Left kidney (tissue), 2 donors: Measurements from ENCODE around the gene CCDC85C. TPM values are rescaled to one million over a fixed set of nuclear protein-coding genes. Genes with fewer than 3 reads are reported as not detected.

Experiments
- DNase-seq: peaks from one replicate; pipeline ENCODE4 v3.0.0-alpha.2; 2013
- polyA plus RNA-seq: library from polyadenylated mRNA; unstranded; fragments of 120-200 nt; gene quantifications from one replicate; pipeline ENCODE4 v1.2.1, GENCODE V29; 2013; ENCODE audit not compliant: insufficient read length

CCDC85C gene
- polyA plus RNA-seq, 1 donor = 24.4 TPM

DNA sequence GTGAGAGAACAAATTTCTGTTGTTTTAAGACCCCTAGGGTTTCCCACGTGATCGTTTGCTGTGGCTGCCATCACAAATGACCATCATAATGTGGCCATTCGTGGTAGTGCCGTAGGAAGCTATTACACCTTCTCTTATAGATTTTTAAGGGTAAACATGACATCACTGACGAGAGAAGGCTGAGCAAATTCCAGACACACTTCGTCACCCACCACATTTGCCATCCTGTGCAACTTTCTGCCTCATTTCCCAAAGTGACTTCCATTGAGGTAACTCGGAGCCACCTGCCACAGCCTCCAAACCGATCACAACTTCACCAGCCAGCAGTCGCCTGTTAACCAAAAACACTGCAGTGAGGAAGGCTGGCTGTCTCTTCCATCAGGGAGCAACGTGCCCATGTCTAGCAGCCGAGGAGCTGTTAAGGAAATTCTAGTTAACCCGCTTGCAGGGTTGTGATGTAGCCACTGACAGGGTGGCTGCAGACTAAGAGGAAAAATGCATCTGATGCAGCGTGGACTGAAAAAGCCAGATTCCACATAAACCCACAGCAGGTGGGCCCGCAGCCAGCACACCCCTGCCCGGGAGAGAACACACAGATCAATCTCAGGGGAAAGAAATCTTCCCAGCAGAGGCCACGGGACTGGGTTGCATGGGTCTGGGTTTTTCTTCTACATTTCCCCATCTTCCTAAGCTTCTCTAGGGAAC lies 44.6 kb downstream of the CCDC85C start:
- no peak for DNase-seq

DNA sequence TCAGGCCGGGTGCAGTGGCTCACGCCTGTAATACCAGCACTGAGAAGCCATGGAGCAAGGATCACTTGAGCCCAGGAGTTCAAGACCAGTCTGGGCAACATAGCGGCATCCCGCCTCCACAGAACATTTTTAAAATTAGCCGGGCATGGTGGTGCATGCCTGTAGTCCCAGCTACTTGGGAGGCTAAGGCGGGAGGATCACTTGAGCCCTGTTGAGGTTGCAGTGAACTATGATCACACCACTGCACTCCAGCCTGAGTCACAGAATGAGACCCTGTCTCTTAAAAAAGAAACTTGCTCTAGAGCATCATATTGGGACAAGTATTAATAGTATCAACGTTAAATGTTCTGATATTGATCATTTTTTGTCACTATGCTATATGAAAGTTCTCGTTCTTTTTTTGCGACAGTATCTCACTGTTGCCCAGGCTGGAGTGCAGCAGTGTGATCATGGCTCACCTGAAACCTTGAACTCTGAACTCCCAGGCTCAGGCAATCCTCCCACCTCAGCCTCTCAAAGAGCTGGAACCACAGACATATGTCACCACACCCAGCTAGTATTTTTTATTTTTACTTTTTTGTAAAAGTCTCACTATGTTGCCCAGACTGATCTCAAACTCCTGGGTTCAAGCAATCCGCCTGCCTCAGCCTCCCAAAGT lies 47.7 kb downstream of the CCDC85C start:
- no peak for DNase-seq

DNA sequence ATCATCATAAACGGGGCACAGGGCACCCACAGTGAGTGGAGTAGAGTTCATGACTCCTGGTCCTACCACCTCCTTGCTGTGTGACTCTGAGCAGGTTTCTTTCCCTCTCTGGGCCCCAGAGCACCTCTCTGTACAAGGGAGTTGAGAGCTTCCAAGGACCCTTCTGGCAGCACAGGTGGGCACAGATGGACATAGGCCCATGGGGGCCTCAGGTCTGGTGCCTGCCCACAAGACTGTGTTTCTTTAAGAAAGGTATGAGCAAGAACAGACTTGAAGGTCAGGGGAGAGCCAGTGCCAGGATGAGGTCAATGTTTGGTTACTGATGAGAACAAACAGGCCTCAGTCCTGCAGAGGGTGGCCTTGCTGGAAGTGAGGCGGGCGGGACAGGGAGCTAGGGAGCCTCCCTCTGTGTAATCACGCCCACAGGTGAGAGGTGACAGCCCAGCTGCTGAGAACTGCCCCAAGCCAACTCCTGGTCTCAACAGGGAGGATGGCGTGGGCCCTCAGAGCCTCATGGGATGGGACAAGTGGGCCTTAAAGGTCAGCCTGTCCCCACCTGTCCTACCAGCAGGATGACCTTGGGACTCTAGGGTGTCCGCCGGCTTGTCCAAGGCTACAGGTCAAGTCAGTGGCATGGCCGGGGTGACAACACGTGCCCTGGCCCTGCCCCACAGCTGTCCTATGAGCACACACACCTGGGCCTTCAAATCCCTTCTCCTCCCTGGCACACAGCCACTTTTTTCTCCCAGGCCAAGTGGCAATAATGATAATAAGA lies 49.1 kb downstream of the CCDC85C start:
- no peak for DNase-seq

DNA sequence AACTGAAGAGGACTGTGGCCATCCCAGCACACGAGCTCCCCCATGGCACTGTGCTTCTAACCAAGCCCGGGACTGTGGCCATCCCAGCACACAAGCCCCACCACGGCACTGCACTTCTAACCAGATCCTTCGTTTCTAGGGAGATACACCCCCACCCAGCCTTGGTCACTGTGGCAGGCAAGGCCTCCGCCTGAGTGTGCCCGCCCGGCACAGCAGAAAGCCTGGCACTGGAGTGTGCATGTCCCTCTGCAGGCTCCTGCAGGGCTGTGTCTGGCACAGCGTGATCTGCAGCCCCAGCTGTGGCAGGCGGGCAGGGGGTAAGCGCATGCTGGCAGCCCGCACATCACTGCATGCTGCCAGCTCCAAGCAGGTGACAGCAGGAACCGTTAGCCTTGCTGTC lies 49.8 kb downstream of the CCDC85C start:
- no peak for DNase-seq

DNA sequence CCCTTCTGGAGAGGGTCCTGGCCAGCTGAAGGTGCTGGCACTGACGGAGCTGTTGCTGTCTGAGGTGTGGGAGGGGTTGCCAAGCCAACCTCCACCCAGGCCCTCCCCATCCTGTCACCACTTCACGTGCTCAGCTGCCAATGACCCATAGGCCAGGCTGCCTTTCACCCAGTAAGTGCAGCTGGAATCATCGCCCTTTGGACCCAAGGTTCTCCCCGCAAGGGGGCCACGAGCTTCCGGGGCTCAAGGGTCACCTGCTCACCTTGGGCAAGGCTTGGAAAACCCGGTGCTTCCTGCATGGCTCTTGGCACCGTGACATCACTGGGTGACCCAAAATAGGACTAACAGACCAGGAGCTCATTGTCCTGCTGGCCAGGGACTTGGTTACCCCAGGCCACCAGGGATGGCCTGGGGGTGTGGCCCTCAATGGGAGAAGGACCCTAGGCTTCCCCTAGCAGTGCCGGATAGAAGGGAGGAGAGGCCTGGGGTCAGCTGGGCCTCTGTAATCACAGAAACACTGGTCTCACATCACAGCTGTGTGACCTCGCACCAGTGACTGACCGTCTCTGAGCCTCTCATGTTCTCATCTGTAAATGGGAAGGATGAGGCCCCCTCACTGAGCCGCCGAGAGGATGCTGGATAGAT lies 51.3 kb downstream of the CCDC85C start:
- no peak for DNase-seq

DNA sequence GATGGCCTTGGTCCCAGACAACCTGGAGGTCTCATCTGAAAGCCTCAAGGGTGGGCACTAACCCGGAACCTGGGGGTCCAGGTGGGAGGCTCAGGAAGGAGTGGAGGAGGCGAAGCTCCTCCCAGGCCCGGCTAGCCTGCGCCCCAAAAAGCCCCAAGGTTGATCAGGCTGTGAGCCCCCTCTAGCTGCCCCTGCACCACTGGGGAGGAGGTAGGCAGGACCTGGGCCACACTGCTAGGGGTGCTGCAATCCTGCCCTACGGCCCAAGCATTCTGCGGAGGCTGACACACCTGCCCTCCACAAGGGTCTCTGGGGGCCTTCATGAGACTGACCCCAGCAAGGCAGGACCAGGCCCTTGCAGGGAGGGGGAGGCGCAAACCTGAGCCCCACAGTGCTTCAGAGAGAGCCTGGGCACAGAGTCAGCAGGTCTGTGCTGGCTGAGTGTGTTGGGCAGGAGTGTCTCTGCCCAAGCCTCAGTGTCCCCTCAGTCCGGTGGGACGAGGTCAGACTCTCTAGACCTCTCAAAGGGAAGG lies 51.9 kb downstream of the CCDC85C start:
- DNase-seq = no peak

DNA sequence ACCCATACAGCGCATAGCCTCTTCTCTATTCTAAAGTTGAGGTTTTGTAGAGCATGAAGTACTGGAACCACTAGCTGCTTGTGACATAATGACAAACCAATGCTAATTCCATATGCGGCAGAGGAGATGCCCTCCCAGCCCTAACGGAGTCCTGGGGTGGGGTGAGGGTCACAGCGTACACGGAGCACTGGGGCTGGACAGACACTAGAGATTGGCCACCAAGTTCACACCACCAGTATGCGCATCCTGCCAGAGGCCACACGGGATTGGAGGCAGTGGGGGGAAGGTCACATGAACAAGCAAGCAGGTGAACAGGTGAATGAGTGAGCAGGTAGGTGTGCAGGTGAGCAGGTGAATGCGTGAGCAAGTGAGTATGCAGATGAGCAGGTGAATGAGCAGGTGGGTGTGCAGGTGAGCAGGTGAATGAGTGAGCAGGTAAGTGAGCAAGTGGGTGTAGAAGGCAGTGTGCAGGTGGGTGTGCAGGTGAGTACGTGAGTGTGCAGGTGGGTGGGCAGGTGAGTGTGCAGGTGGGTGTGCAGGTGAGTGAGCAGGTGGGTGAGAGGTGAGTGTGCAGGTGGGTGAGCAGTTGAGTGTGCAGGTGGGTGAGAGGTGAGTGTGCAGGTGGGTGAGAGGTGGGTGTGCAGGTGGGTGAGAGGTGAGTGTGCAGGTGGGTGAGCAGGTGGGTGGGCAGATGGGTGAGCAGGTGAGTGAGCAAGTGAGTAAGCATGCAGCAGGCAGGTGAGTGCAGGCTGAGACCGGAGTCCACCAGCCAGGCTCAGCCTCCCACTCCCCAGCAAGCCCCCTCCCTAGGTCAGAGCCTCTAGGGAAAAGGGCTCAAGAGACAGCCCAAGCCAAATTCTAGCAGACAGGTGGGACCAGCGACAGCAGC lies 52.7 kb downstream of the CCDC85C start:
- DNase-seq = no peak

DNA sequence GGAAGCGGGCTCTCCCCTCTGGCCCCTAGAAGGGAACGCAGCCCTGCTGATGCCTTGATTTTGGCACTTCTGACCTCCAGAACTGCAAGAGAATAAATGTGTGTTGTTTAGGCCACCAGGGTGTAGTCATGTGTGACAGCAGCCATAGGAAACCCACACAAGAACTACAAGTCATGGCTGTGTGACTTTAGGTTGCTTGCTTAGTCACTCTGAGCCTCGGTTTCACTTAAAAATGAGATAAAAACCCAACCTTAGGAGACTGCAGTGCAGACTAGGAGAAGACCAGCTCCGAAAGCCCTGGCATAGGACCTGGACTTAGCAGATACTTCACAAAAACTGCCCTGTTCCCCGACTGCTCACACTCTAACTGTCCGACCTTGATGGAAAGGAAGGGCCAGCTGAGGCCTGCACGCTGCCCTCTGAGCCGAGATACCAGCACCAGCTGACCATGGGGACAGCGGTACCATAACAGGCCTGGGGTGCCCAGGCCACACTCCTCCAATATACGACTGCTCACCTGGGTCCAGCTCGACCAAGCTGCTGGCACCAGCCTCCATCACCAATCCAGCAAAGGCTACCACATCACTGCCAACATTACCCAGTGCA lies 53.5 kb downstream of the CCDC85C start:
- DNase-seq = no peak

DNA sequence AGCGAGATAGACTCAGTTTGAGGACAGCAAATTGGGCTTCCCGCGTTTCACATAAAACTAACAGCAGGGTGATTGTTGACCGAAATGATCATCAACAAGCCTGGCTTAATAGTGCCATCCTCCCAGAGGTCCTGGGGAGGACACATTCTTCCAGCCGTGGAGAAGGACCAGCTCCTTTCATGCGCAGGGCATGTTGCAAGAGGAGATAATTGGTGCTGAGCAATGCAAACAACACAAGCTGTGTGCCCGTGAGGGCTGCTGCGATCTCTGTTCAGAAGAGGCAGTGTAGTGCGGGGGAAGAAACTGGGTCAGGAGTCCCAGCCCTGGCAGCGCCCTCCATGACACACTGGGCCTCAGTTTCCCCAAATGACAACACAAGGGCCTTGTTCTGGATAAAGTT lies 54.3 kb downstream of the CCDC85C start:
- DNase-seq = no peak

DNA sequence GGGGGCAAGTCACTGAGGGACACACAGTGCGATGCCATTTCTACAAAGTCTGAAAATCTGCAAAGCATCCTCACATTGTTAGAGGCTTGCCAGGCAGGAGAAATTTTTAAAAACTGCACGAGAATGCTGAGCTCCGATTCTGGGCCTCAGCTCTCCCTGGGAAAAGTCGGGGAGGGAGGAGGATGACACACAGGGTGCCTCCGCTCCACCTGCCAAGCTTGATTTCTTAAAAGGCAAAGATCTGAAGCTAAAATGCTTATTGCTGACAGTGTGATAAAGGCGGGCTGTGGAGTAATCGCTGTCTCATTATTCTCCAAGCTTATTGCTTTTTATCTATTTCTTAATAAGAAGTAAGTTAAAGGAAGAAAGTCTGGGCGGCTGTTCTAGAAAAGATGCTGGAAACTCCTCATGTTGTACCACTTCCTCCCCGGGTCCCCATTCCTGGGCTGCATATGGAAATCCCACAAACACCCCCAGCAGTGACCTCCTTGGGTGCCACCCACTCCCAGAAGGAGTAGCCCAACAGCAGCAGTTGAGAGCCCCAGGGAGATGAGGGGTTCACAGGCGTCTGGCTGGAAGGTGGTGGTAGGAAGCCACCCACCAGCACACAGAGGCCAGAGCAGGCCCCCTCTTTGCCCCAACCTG lies 55.0 kb downstream of the CCDC85C start:
- no peak for DNase-seq

DNA sequence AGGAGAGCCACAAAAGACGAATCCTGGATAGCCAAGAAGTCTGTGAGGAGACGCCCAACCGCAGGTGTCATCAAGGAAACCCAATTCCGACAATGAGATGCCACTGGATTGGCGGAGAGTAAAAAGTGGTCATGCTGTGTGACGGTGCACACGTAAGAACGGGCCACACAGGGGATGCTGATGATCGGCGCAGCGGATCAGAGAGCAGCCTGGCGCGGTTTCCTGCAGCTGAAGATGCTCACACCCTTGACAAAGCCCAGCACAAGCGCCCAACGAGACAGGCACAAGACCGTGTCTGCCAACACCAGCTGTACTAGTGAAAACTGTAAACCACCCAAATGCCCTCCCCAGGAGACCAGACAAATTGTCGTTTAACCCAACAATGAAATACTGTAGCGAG lies 55.8 kb downstream of the CCDC85C start:
- DNase-seq = no peak

DNA sequence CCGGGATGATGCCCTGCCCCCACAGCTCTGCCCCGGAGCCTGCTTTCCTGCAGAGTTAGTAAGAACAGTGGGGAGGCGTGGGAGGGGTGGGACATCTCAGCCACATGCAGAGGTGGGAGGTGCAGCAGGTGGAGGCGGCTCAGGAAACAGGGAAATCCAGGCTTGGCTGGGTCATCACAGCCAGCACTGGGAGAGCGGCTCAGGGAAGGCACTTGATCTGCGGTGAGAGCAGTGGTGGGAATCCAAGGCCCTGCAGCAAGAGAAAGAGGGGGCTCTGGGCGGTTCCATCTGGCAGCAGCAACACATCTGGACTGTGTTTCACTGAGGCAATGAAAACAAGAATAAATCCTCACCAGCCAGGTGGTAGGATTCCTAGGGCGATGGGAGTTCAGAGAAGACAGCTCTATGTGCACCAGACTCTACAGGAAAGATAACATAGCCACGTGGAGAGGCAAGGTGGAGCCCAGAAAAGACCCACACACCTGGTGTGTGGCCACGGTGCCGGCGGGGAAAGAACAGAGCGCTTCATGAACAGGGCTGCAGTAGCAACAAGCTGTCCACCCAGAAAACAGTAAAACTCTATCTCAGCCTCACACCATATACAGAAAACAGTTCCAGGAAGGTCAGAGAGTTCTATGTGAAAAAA lies 57.6 kb downstream of the CCDC85C start:
- no peak for DNase-seq

DNA sequence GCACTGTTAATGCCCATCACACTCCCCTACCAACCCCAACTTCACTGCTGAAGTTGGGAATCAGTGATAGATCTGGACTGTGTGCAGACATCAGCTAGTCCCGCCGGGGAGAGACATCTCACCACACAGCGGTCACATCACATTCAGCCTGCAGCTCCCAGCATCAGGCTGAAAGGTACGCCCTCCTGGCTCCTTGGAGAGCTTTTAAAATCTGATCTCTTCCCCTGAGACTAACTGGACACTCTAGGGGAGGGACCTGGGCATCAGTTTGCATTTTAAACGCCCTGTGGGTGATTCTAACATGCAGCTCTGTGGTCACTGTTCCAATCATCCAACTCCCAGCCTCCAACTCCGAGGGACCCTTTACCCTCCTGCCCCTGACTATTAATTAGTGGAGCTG lies 58.4 kb downstream of the CCDC85C start:
- DNase-seq = no peak

DNA sequence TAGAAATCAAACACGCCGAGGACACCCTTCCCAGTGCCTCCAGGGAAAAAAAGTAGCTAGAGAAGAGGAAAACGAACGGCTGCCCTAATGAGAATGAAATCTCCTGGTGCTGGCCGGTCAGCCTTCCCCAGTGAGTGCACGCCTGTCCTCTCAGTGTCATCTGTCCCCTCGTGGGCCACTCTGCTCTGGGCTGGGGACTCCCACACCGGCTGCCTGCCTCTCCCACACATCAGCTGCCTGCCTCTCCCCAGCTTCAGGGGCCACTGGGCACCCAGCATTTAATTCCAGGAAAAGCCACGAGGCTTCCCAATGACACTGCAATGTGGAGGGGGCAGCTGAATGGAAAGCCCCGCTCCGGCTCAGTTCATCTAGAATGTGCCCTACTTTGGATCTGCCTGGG lies 59.0 kb downstream of the CCDC85C start:
- no peak for DNase-seq

DNA sequence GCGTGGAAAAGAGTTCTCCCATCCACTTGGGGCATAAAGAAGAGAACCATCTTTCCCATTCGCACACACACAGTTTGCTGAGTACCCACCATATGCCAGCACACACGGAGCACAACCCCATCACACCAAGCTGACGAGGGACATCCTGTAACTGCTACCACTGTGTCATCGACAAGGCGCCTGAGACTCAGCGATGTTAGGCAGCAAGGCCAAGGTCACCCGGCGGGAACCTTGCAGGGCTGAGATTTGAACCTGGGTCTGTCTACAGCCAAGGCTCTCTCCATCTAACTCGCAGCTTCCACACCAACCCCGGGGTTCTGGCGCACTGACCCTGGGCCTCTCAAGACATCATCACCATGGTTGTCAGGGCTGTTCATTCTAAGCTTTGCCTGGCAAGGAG lies 60.0 kb downstream of the CCDC85C start:
- DNase-seq = no peak

DNA sequence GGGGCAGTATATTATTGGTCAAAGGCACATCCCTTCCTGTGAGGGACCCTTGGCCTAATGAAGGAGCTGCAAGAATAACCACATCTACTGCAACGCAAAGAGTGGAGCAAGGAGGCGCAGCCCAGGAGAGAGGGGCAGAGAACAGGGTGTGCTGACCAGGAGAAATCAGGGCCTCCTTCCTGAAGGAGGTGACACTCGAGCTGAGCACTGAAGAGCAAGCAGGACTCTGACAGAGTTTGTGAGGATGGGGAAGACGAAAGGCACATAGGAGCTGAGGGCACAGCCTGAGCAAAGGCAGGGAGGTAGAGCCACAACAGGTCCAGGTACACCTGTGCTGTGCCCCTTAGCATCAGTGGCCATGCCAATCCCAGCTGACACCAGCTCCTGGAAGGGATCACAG lies 60.6 kb downstream of the CCDC85C start:
- no peak for DNase-seq

DNA sequence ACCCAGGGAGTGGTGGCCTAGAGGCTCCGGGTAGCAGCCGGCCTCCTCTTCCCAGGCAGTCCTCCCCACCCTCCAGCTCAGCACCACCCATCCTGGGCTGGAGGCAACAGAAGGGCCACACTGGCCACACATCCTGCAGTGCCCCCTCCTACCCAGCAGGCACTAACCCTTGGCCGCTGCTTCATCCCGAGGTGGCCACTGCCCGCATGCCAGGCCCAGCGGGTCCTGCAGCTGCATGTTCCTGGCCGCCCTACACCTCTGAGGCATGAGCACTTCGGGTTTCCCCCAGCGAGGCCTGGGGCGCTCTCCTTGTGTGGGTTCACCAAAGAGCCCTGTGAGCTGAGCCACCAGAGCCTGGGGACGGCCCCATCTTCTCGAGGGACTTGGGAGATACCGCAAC lies 61.4 kb downstream of the CCDC85C start:
- no peak for DNase-seq

DNA sequence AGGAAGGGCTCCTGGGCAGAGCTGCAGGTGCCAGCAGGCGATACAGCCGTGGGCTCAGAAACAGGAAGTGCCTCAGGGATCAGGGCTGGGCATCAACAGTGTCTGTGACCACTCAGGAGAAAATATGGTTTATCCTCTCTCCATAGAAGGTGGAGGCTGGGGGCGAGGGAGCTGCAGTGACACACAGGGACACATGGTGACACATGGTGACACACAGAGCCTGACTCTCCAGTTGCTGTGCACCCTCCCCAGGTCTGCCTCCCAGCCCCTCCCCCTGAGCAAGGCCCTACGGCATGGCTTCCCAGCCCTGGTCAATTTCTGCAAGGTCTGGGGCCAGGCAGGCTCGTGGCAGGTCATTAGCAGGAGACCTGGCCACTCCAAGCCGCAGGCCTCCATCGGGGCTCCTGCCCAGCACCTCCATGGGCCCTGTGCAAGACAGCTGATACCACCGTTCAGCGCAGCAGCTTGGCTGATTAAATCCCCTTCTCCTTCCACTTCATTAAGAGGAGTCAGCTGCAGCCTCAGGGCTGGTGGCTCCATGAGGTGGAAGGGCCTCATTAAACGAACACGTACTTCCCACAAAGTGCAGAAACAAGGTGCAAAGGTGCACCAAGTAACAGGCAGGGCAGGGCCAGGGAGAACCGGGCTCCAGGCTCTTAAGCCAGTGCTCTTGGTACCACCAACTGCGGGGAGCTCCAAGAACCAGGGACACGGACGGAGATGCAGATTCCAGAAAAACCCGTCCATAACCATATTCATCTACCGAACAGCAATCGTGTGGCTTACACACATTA lies 62.1 kb downstream of the CCDC85C start:
- no peak for DNase-seq

DNA sequence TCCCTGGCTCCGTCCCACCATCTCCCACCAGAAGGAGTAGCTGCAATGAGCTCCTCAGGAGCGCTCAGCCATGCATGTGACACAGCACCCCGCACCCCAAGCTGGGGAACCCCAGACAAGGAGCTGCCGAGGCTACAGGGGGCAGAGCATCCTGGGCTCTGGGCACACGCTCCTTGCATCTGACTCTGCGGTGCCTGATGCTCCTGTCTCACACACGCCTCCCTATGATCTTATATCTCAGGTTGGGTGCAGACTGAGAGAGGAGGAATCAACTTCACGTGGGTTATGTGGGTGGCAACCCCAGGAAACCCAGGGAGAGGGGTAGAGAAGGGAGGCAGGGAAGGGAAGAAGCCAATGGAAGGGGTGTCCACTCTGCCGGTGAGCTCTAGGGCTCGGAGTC lies 62.8 kb downstream of the CCDC85C start:
- DNase-seq = no peak
